ES-I3 (cell line): Measurements from ENCODE around the gene PARVG.

Experiments
- H3K36me3 ChIP-seq: 2 replicates; pipeline ENCODE4 v1.6.1; 2013; ENCODE audit warnings: mild to moderate bottlenecking, low read length, control low read depth, moderate library complexity; ENCODE audit not compliant: insufficient read depth
- H3K4me1 ChIP-seq: 2 replicates; pipeline ENCODE4 v1.6.1; 2013; ENCODE audit warnings: mild to moderate bottlenecking, control low read depth, low read length; ENCODE audit not compliant: insufficient read depth
- H3K9ac ChIP-seq: 2 replicates; pipeline ENCODE4 v1.6.1; 2013; ENCODE audit warnings: low read depth, mild to moderate bottlenecking, low read length, moderate library complexity
- H3K9me3 ChIP-seq: 2 replicates; pipeline ENCODE4 v1.6.1; 2013; ENCODE audit warnings: mild to moderate bottlenecking, low read length, moderate library complexity; ENCODE audit not compliant: control insufficient read depth, insufficient read depth

The PARVG gene, protein sequence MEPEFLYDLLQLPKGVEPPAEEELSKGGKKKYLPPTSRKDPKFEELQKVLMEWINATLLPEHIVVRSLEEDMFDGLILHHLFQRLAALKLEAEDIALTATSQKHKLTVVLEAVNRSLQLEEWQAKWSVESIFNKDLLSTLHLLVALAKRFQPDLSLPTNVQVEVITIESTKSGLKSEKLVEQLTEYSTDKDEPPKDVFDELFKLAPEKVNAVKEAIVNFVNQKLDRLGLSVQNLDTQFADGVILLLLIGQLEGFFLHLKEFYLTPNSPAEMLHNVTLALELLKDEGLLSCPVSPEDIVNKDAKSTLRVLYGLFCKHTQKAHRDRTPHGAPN

DNA sequence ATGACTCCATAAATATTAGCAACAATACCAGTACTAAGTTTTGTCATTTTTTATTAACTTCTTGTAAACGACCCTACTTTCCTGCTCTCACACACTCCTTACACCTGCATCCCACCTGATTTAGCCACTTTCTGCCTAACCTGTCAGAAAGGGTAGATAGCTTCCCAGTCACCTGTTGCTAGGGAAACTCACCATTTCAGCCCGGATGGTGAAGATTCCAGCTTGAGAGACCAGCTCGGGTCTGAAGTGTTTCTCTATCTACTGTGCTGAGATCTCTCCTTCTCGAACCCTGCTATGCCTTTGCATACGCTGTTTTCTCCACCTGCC lies at the start of gene PARVG:
Gene PARVG (plus strand): TSS at position 220 of the 327 bp plus-strand sequence. CDS start 2,405 bp downstream, outside the sequence.
- H3K9ac ChIP-seq: no peak within 1 kb of the TSS; the same call in 1 of the 2 replicates
- H3K9me3 ChIP-seq: no peaks in the 10 kb centered on the region
- H3K4me1 ChIP-seq: peaks cover 4% of the 10 kb centered on the region
- no peaks in the 10 kb centered on the region for H3K36me3 ChIP-seq

DNA sequence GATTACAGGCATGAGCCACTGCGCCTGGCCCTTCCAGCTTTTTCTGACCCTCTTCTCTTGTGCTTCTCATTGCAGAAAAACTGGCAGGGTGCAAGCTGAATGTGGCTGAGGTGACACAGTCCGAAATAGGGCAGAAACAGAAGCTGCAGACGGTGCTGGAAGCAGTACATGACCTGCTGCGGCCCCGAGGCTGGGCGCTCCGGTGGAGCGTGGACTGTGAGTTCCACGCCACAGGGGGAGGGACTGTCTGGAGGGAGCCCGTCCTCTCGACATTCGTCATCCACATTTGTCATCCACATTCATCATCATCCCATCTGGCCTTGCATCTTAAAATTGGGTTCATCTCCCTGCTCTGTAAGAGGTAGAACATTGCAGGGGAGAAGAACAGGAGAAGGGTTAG lies 49.3 kb upstream of the PARVG start:
- peaks cover 13% of the 10 kb centered on the region for H3K9me3 ChIP-seq
- H3K9ac ChIP-seq: no peak overlapping the region
- no peaks in the 10 kb centered on the region for H3K4me1 ChIP-seq
- H3K36me3 ChIP-seq: no peaks in the 10 kb centered on the region

DNA sequence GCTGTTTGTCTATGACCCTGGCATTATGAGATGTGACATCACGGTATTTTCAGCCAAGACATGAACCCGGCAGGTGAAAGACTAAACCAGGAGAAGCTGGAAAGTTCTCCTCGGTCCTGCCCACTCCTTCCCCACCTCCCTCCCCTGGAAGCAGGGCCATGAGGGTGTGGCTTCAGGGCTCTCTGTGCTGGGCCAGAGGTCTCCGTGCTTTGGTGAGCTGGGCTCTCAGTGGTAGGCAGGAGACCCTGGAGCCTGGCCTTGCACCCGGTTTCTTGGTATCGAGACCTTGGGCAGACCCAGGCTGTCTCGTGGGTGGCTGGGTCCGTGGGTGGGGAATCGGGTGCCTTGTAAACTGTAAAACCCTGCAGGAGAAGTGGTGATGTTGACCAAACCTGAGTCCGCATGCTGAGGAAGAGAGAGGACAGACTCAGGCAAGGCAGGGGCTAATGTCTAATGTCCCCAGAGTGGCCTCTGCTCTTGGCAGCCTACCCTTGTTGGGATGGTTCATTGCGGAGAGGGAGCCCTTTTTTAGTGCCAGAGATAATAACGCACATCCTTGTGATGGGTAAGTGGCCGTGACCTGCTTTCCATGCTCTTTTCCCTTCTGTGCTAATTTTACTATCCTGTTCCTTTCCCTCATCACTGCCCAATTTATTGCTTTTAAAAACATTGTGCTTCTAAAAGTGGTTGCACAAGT lies 48.6 kb upstream of the PARVG start:
- Histone ChIP-seq H3K9ac (no peak overlapping the region), H3K4me1 (no peaks in the 10 kb centered on the region), H3K9me3 (peaks cover 16% of the 10 kb centered on the region), H3K36me3 (0 out of 2 replicates have a peak, but pooled peaks cover 4% of the 10 kb centered on the region)

DNA sequence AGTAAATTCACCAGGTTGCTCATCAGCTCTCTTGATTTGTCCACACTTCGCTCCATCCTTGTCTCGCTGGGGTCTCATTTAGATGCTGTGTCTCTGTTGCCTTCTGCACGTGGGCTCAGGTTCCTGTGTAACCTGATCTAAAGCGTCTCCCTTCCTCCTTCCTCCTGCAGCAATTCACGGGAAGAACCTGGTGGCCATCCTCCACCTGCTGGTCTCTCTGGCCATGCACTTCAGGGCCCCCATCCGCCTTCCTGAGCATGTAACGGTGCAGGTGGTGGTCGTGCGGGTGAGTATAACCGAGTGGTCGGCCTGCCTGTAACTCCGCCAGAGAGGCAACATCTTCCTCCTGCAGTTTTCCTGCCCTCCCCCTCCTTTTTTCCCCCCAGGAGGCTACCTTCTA lies 48.0 kb upstream of the PARVG start:
- Histone ChIP-seq H3K4me1 (no peaks in the 10 kb centered on the region), H3K9me3 (peaks cover 14% of the 10 kb centered on the region), H3K36me3 (0 out of 2 replicates have a peak, but pooled peaks cover 4% of the 10 kb centered on the region), H3K9ac (no peak overlapping the region)

DNA sequence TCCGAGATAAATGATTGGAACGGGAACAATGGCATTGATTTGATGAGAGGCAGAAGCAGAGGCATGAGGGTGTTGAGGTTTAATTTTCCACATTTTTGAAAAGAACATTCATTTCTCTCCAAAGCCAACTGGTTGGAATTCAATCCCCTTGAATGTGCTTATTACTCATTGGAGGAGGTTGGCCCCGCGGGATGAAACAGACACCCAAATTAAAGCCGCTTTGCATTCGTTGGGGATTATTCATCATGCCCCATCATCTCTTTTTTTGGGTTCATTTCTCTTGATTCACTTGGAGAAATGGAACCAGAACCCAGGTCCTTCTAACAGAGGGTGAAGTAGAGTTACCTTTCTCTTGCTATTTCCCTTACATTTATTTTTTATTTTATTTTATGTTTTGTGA lies 47.6 kb upstream of the PARVG start:
- no peak overlapping the region for H3K9ac ChIP-seq
- no peaks in the 10 kb centered on the region for H3K4me1 ChIP-seq
- H3K9me3 ChIP-seq: peaks cover 14% of the 10 kb centered on the region
- 0 out of 2 replicates have a peak, but pooled peaks cover 4% of the 10 kb centered on the region for H3K36me3 ChIP-seq

DNA sequence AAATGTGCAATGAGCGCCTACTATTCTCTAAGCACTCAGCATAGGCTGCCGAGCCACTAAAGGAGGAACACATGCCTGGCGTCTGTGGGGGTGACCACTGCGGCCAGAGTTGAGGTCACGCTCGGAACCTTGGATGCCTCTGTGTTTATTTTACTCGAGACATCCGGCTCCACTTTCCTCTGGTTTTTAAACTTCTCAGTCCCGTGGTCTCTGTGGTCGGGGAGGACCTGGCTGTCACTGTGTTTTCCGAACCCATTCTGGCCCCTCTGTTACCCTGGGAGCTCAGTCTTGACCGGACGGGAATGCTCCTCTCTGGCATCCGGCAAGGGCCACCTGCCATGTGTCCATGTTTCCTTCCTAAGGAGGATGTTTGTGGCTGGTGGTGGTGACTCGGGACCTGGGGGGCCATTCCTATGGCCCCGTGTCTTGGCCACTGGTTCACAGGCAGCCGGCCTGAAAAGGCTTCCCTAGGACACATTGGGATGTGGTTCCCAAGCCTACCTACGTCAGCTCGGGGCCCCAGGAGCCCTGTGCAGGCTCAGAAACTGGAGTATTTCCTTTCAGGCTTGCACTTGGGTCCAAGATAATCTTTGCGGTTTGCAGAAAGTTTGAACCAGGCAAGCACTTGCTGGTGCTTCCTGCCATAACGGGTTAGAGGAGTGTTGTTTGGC lies 46.7 kb upstream of the PARVG start:
- no peak overlapping the region for H3K9ac ChIP-seq
- peaks cover 14% of the 10 kb centered on the region for H3K9me3 ChIP-seq
- H3K36me3 ChIP-seq: 0 out of 2 replicates have a peak, but pooled peaks cover 4% of the 10 kb centered on the region
- H3K4me1 ChIP-seq: no peaks in the 10 kb centered on the region

DNA sequence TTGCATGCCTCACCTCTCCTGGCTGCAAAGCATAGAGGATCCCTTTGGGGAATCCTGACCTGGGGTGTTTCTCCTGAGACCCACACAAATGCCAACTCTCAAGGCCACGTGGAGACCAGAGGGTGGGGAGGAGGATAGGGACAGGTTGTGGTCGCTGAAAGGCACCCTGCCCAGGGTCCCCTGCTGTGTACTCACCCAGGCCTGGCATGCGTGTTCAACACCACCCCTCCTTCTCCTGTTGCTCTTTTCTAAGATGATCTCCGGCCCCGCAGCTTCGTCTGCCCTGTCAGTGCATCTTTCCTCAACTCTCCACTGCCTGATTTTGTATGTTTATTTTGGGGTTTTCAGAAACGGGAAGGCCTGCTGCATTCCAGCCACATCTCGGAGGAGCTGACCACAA lies 44.6 kb upstream of the PARVG start:
- Histone ChIP-seq H3K4me1 (no peaks in the 10 kb centered on the region), H3K9ac (no peak overlapping the region), H3K36me3 (0 out of 2 replicates have a peak, but pooled peaks cover 4% of the 10 kb centered on the region), H3K9me3 (peaks cover 14% of the 10 kb centered on the region)

DNA sequence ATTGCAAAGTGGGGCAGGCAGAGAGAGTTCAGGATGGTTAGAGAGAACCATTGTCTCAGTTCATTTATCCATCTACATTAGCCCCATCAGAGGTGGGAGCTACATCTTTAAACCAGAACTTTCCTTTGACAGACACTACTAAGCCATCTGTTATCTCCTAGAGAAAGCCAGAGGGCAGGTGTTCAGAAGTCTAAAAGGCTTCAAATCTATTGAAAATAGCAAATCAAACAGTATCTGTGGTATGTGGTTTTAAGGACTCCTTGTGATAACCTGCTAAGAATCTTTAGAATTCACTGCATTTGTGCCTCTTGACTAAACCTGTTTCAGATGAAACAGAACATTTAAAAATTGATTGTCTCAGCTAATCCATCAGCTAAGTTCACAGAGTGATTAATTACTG lies 43.9 kb upstream of the PARVG start:
- no peak overlapping the region for H3K9ac ChIP-seq
- H3K4me1 ChIP-seq: no peaks in the 10 kb centered on the region
- H3K9me3 ChIP-seq: peaks cover 14% of the 10 kb centered on the region
- H3K36me3 ChIP-seq: 0 out of 2 replicates have a peak, but pooled peaks cover 4% of the 10 kb centered on the region

DNA sequence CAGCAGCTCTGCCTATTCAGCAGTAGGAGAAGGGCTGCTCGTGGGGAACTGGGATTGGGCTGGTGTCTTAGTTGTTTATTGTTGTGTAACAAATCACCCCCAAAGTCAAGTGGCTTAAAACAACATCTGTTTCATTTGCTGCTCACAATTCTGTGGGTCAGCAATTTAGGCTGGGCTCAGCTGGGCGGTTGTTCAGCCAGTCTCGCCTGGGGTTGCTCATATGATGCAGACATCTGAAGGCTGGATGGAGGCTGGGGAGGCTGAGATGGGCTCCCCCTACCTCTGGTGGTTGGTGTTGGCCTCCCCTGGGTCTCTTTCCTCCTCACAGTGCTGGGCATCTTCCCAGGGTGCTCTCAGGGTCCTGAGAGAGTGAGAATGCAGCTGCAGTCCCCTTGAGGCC lies 43.3 kb upstream of the PARVG start:
- Histone ChIP-seq H3K9me3 (peaks cover 14% of the 10 kb centered on the region), H3K4me1 (no peaks in the 10 kb centered on the region), H3K36me3 (0 out of 2 replicates have a peak, but pooled peaks cover 4% of the 10 kb centered on the region), H3K9ac (no peak overlapping the region)

DNA sequence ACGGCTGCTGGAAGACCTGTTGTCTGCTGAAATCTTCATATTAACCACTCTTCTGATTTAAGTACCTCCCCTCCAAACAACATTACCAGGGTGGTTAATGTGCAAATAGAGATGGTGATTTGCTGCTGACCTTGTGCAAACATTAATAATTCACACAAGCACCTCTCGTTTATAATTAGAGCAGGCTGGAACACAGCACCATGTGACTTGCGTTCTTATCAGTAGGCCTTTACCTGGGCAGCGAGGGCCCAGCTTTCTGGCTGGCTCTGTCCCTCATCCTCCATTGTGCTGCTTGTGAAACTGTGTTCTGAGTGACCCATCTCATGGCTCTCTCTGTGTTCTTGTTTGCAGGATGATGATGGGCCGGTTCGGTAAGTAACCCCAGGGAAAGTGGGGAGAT lies 41.0 kb upstream of the PARVG start:
- Histone ChIP-seq H3K9me3 (peaks cover 14% of the 10 kb centered on the region), H3K9ac (no peak overlapping the region), H3K36me3 (0 out of 2 replicates have a peak, but pooled peaks cover 4% of the 10 kb centered on the region)

DNA sequence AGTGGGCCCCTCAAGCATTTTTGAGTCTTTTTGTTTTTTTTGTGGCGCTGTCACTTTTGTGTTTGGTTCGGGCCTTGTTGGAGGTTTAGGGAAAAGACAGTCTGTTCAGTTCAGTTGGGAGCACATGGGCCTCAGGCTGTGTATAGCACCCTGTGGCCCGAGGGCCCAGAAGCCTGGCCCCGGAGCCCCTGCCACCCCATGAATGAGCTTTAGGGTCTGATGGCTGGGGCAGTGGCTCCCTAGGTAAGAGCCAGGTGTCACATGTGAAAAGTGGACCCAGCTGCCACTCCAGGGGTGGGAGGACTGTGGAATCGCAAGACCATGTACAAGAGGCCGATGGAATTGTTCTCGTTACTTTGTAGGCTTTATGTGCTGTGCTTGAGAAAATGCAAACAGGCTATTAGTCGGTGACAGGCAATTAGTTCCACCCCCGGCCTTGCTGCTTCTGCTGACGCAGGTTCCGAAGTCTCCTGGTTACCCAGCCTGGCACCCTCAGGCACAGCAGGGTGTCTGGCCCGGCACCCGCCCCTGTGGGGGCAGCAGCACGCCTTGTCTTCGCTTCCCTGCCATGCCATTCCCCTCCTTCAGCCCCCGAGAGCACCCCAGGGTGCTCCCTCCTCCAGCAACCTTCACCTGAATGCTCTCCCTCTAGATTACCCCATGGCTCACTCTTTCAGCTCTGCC lies 38.2 kb upstream of the PARVG start:
- no peaks in the 10 kb centered on the region for H3K36me3 ChIP-seq
- H3K9me3 ChIP-seq: no peaks in the 10 kb centered on the region
- H3K9ac ChIP-seq: no peak overlapping the region
- peaks cover 33% of the 10 kb centered on the region for H3K4me1 ChIP-seq

More for the DNA sequence above, 41.0 kb upstream of the PARVG start:
- H3K4me1 ChIP-seq: peaks cover 10% of the 10 kb centered on the region; the same call in 1 of the 2 replicates

DNA sequence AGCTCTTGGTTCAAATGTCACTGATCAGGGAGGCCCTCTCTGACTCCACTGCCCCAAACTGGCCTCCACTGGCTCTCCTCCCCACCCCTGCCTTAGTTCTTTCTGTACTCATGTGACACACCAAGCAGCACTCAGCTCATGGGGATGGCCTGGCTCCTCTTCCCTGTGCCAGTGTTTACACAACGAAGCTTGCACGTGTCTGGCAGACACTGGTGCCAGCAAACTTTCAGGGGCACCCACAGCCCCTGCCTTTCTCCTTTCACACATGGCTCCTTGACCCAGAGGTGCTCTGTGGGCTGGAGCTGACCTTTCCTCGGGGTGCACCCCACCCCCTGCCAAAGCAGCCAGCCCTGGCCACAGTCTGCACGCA lies 37.6 kb upstream of the PARVG start:
- Histone ChIP-seq H3K9ac (no peak overlapping the region), H3K9me3 (no peaks in the 10 kb centered on the region), H3K36me3 (no peaks in the 10 kb centered on the region), H3K4me1 (peaks cover 33% of the 10 kb centered on the region)

DNA sequence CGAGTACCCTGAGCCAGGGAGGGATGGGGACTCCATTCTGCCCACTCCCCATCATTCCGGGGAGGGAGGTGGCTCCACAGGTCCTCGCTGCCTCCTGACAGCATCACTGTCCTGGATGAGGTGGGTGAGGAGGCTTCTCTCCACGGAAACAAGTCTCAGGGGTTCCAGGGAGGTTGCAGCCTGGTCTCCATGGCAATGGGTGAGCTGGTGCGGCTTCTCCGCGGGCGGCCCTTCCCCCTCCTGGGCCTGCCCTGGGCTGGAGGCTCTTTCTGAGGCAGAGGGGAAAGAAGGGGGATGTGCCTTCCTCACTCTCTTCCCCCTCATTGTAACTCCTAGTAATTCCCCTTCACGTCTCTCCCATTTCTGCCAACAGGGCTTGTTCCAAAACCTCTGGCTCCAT lies 37.1 kb upstream of the PARVG start:
- Histone ChIP-seq H3K36me3 (no peaks in the 10 kb centered on the region), H3K9ac (no peak overlapping the region), H3K4me1 (peaks cover 35% of the 10 kb centered on the region), H3K9me3 (no peaks in the 10 kb centered on the region)

DNA sequence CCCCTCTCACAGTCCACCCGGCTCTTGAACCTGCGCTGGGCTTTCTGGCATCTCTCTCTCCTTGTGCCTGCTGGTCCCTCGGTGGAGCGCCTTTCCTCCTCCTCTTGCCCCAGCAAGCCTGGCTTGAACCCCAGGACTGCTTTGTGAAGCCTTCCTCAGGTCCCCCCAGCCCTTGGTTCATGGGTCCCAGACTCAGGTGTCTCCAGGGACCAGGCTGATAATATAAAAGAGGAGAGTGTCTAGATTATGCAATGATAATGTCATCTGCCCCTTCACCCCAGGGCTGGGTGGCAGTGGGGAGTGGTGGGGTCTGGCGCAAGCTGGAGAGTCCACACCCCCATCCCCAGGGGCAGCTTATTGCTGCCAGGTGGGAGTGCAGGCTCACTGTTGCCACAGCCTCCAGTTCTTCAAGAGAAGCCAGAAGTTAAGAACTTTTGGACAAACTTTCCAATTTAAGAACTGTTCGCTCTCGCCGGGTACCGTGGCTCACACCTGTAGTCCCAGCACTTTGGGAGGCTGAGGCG lies 36.6 kb upstream of the PARVG start:
- Histone ChIP-seq H3K36me3 (no peaks in the 10 kb centered on the region), H3K4me1 (peaks cover 41% of the 10 kb centered on the region), H3K9ac (no peak overlapping the region), H3K9me3 (no peaks in the 10 kb centered on the region)
